Measurements from ENCODE around the gene FAM83C.

FAM83C gene

DNA sequence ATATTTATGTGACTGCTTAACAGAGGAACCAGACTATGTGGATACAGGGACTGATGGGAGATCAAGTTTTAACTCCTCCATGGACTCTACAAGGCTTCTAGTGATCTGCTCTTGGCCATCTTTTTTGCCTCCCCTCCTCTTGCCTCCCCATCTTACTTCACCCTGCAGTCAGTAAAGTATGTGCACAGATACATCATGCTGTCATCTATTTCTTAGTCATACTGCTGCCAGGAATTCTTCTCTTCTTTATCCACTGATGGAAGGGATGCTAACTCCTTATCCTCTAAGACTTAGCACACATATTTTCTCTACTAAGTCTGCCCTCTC, 27.6 kb upstream of the FAM83C start:
- no peak overlapping the region for H3K4me3 ChIP-seq (IDR thresholded peaks at IDR 0.05; ENCODE audit: insufficient read depth, low read depth, low read length)
- H3K27me3 ChIP-seq (ENCODE audit: insufficient read depth, low read depth): no peaks in the 10 kb centered on the region
- no peaks in the 10 kb centered on the region for H3K79me2 ChIP-seq (ENCODE audit: insufficient read depth, low read depth)
- H2AFZ ChIP-seq (ENCODE audit: low read depth): no peak overlapping the region
- TF ChIP-seq, protein P1, sequence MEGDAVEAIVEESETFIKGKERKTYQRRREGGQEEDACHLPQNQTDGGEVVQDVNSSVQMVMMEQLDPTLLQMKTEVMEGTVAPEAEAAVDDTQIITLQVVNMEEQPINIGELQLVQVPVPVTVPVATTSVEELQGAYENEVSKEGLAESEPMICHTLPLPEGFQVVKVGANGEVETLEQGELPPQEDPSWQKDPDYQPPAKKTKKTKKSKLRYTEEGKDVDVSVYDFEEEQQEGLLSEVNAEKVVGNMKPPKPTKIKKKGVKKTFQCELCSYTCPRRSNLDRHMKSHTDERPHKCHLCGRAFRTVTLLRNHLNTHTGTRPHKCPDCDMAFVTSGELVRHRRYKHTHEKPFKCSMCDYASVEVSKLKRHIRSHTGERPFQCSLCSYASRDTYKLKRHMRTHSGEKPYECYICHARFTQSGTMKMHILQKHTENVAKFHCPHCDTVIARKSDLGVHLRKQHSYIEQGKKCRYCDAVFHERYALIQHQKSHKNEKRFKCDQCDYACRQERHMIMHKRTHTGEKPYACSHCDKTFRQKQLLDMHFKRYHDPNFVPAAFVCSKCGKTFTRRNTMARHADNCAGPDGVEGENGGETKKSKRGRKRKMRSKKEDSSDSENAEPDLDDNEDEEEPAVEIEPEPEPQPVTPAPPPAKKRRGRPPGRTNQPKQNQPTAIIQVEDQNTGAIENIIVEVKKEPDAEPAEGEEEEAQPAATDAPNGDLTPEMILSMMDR (conservative IDR thresholded peaks at IDR 0.05; ENCODE audit: low read depth, low read length): no peak
- no peak overlapping the region for H3K9ac ChIP-seq
- peaks cover 8% of the 10 kb centered on the region for H3K4me1 ChIP-seq (ENCODE audit: low read depth, poor library complexity, severe bottlenecking)
- H3K27ac ChIP-seq: no peak overlapping the region
- no peaks in the 10 kb centered on the region for H3K36me3 ChIP-seq (ENCODE audit: insufficient read depth)
- H3K4me2 ChIP-seq: no peak overlapping the region
- H4K20me1 ChIP-seq (ENCODE audit: insufficient read depth): no peaks in the 10 kb centered on the region

DNA sequence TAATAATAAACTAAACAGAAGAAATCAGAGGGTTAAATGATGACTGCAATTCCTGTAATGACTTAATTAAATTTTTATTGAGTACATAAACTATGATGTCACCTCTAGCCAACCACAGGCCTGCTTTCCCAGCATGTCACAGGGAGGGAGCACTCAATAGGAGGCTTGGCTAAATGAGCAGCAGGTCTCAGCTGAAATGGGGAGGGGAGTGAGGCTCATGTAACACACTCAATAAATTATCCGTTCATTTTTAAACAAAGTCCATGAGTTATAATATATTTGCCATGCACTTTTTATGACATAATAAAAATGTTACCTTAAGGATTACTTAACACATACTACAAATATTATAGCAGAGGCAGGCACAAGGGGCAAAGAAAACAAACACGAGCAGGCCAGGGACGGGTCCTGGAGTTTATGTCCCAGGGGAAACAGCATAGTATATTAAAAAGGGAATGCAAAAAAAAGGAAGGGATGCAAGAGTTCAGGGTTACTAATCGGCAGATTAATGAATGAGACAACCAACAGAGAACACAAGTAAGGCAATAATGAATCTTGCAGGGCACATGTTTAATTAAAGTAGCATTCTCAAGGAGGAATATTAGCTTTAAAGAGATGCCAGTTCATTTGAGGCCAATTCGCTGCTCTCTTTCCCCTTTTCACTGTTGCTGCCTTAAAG, 27.1 kb upstream of the FAM83C start:
- Histone ChIP-seq H3K4me3 (IDR thresholded peaks at IDR 0.05; ENCODE audit: insufficient read depth, low read depth, low read length) (no peak overlapping the region), H3K9ac (no peak overlapping the region), H3K36me3 (ENCODE audit: insufficient read depth) (no peaks in the 10 kb centered on the region), H4K20me1 (ENCODE audit: insufficient read depth) (no peaks in the 10 kb centered on the region), H3K4me2 (no peak overlapping the region), H3K79me2 (ENCODE audit: insufficient read depth, low read depth) (no peaks in the 10 kb centered on the region), H2AFZ (ENCODE audit: low read depth) (no peak overlapping the region), H3K27ac (no peak overlapping the region), H3K27me3 (ENCODE audit: insufficient read depth, low read depth) (no peaks in the 10 kb centered on the region), H3K4me1 (ENCODE audit: low read depth, poor library complexity, severe bottlenecking) (peaks cover 10% of the 10 kb centered on the region)
- TF ChIP-seq, protein P1 (conservative IDR thresholded peaks at IDR 0.05; ENCODE audit: low read depth, low read length): no peak

DNA sequence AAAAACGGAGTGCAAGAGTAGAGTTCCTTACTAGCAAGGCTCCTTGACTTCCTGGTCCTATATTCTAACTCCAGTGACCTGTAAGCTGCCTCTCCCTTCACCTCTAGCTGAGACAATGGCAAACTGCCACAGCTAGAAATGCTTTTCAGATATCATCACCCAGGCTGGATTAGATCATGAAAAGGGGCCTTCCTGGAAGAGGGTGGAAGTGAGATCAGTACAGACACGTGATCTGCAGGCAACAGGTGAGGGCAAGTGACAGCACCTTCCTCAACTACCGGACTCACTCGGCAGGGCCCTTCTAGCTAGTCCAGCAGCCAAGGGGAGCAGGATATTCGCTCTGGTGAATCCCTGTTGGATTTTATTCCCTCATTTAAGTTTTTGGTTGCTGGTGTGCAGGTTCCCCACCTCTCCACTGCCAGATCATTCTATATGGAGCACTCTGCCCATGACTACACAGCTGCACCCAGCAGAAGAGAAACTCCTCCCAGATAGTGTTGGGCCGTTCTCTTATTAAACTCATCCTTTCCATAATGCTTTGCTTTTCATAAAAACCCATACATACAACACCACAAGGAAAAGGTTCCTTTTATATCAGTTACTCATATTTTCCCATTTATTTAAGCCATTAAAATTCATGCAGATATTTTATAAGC, 26.4 kb upstream of the FAM83C start:
- no peak overlapping the region for H3K27ac ChIP-seq
- no peak overlapping the region for H2AFZ ChIP-seq (ENCODE audit: low read depth)
- H3K79me2 ChIP-seq (ENCODE audit: insufficient read depth, low read depth): no peaks in the 10 kb centered on the region
- no peaks in the 10 kb centered on the region for H3K36me3 ChIP-seq (ENCODE audit: insufficient read depth)
- no peak overlapping the region for H3K4me3 ChIP-seq (IDR thresholded peaks at IDR 0.05; ENCODE audit: insufficient read depth, low read depth, low read length)
- no peak overlapping the region for H3K9ac ChIP-seq
- TF ChIP-seq, protein P1 (conservative IDR thresholded peaks at IDR 0.05; ENCODE audit: low read depth, low read length): no peak
- no peak overlapping the region for H3K4me2 ChIP-seq
- no peaks in the 10 kb centered on the region for H3K27me3 ChIP-seq (ENCODE audit: insufficient read depth, low read depth)
- H4K20me1 ChIP-seq (ENCODE audit: insufficient read depth): no peaks in the 10 kb centered on the region
- peaks cover 10% of the 10 kb centered on the region for H3K4me1 ChIP-seq (ENCODE audit: low read depth, poor library complexity, severe bottlenecking)

DNA sequence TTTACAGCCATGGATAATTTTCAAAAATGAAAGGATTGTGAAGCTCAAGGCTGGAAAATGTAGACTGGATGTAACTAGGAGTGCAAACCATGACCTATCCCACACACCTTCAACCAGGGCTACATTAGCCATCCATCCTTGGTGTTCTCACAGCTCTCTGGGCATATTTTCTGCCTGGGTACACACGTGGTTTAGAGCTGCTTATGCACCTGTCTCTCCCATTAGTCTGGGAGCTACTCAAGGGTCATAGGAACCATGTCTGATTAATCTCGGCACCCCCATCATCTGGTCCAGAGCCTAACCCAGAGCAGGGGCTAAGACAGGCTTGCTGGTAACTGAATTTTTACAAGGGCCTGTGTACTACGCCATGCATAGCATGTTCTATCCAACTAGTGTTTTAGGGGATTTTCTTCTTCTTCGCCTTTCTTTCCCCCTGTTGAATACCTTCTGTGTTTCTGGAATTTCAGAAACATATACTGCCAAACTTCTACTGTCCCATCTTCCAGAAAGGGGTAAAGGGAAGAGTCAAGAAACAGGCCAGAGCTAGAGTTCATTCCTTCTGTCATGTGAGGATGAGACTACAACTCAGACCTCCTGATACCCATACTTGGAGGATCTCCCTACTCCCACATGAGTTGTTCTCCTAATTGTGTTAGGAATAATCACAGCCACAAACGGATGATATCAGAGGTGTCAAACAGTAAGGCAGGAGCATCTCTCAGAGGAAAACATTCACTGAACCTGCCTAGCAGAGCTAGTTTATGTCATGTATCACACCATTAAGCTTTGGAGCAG, 25.4 kb upstream of the FAM83C start:
- peaks cover 12% of the 10 kb centered on the region for H3K4me1 ChIP-seq (ENCODE audit: low read depth, poor library complexity, severe bottlenecking)

More for the DNA sequence above, 25.4 kb upstream of the FAM83C start:
- Histone ChIP-seq H3K4me2 (no peak overlapping the region), H3K36me3 (ENCODE audit: insufficient read depth) (no peaks in the 10 kb centered on the region), H3K9ac (no peak overlapping the region), H3K4me3 (IDR thresholded peaks at IDR 0.05; ENCODE audit: insufficient read depth, low read depth, low read length) (no peak overlapping the region), H3K27ac (no peak overlapping the region), H3K79me2 (ENCODE audit: insufficient read depth, low read depth) (no peaks in the 10 kb centered on the region), H4K20me1 (ENCODE audit: insufficient read depth) (no peaks in the 10 kb centered on the region), H3K27me3 (ENCODE audit: insufficient read depth, low read depth) (no peaks in the 10 kb centered on the region), H2AFZ (ENCODE audit: low read depth) (no peak overlapping the region)
- TF ChIP-seq, protein P1 (conservative IDR thresholded peaks at IDR 0.05; ENCODE audit: low read depth, low read length): no peak

Data from KMS-11 (cell line).